Stomach (tissue), 9 donors: ENCODE results near the gene SPEN. TPM values are rescaled to one million over a fixed set of nuclear protein-coding genes. Genes with fewer than 3 reads are reported as not detected.

Source experiments
- DNase-seq, 2 donors: peaks; one replicate each; pipeline versions ENCODE4 v3.0.0 to v3.0.0-alpha.2; 2013 to 2019
- H3K27ac ChIP-seq, 5 donors: fragments of 200-600 bp in 4 of 5; sonication (generic) in 4 of 5; one replicate each; pipeline ENCODE4 v1.5.1; 2013 to 2019; ENCODE audit warnings: mild to moderate bottlenecking in 1 of 5, moderate library complexity in 1 of 5
- H3K27me3 ChIP-seq, 3 donors: fragments of 200-600 bp; sonication (generic); one replicate each; pipeline ENCODE4 v1.5.1; 2017 to 2019; ENCODE audit warnings: mixed run types in 1 of 3
- H3K36me3 ChIP-seq, 4 donors: fragments of 200-600 bp; sonication (generic); 1 replicate in 3 of 4; 2 replicates in 1 of 4; pipeline ENCODE4 v1.5.1; 2016 to 2019
- H3K4me1 ChIP-seq, 4 donors: fragments of 200-600 bp; sonication (generic); one replicate each; pipeline ENCODE4 v1.5.1; 2016 to 2019
- H3K4me3 ChIP-seq, 4 donors: fragments of 200-600 bp; sonication (generic) in 3 of 4; one replicate each; pipeline ENCODE4 v1.5.1; 2016 to 2019; ENCODE audit warnings: mild to moderate bottlenecking in 1 of 4
- H3K9me3 ChIP-seq, 4 donors: fragments of 200-600 bp; sonication (generic); one replicate each; pipeline ENCODE4 v1.5.1; 2016 to 2019
- EP300 ChIP-seq: sonication (generic); formaldehyde crosslinking; IDR thresholded peaks from one replicate; pipeline ENCODE4 v1.6.1; 2017; ENCODE audit warnings: antibody characterized with exemption
- POLR2A ChIP-seq, 4 donors: fragments of 450-650 bp; IDR thresholded peaks; one replicate each; pipeline ENCODE4 v1.6.1; 2016; ENCODE audit warnings: antibody characterized with exemption in 4 of 4, control low read depth in 2 of 4, mild to moderate bottlenecking in 1 of 4, moderate library complexity in 1 of 4
- POLR2AphosphoS5 ChIP-seq, 3 donors: sonication (generic); formaldehyde crosslinking; IDR thresholded peaks; one replicate each; pipeline ENCODE4 v1.6.1; 2016; ENCODE audit warnings: antibody characterized with exemption in 3 of 3
- WGBS, 5 donors: extraction: QIAGEN DNeasy Blood & Tissue Kit in 3 of 5; methylation state at CpG; one replicate each; pipeline versions ENCODE4 v1.1.5 to v1.1.7; 2013 to 2018; 5-methylcytosine and 5-hydroxymethylcytosine counted together
- intact Hi-C: fragments of 100-400 bp; cut with DNase I; formaldehyde crosslinking; loops from one replicate; pipeline ENCODE4 v1.15.1; 2023; ENCODE audit warnings: low total_unique reads
- polyA plus RNA-seq, 3 donors: library from polyadenylated mRNA; stranded (reverse); fragments of 200-250 nt; gene quantifications; one replicate each; pipeline ENCODE4 v1.2.3, GENCODE V29; 2013
- total RNA-seq, 5 donors: library from RNA; depleted of rRNA; stranded (reverse); fragments of >200 nt; gene quantifications; one replicate each; pipeline versions ENCODE4 v1.1.0 to v1.2.3, GENCODE V29; 2014 to 2016
- TF ChIP-seq, protein P1 (sequence below), 7 experiments: fragments of 450-650 bp in 4 of 7; fragments of 200-600 bp in 3 of 7; sonication (generic) in 3 of 7; IDR thresholded peaks; one replicate each; pipeline ENCODE4 v1.5.1; 2016 to 2019; ENCODE audit warnings: antibody characterized with exemption in 7 of 7, control low read depth in 2 of 7, mild to moderate bottlenecking in 1 of 7
- donor health status: healthy with polysubstance abuse.
- donor health status: Bipolar disorder and iron deficiency.
- donor health status: healthy.

The SPEN gene
- total and polyA plus RNA-seq, 8 donors: 5.6 to 114 (median 28.8) TPM

DNA sequence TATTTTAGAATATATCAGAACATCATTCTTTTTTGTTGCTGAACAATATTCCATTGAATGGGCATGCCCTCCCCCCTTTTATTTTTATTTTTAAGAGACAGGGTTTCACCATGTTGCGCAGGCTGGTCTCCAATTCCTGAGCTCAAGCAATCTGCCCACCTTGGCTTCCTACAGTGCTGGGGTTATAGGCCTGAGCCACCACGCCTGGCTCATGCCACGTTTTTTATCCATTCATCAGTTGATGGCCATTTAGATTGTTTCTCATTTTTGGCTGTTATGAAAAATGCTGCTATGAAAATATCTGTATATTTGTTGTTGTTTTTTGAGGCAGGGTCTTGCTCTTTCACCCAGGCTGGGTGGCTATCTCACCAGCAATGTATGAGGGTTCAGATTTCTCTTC is 19.8 kb downstream of the SPEN start:
- TF ChIP-seq EP300 (no peak), POLR2AphosphoS5 (IDR thresholded peaks at IDR 0.05) (no peak), POLR2A (IDR thresholded peaks at IDR 0.05) (no peak)
- TF ChIP-seq, protein P1, sequence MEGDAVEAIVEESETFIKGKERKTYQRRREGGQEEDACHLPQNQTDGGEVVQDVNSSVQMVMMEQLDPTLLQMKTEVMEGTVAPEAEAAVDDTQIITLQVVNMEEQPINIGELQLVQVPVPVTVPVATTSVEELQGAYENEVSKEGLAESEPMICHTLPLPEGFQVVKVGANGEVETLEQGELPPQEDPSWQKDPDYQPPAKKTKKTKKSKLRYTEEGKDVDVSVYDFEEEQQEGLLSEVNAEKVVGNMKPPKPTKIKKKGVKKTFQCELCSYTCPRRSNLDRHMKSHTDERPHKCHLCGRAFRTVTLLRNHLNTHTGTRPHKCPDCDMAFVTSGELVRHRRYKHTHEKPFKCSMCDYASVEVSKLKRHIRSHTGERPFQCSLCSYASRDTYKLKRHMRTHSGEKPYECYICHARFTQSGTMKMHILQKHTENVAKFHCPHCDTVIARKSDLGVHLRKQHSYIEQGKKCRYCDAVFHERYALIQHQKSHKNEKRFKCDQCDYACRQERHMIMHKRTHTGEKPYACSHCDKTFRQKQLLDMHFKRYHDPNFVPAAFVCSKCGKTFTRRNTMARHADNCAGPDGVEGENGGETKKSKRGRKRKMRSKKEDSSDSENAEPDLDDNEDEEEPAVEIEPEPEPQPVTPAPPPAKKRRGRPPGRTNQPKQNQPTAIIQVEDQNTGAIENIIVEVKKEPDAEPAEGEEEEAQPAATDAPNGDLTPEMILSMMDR (IDR thresholded peaks at IDR 0.05): no peak
- 81 to 93% (median 85%) methylated on average over 3 of the region's 3 CpGs for WGBS, 5 donors
- Histone ChIP-seq H3K36me3 (no peaks in the 10 kb centered on the region), H3K9me3 (no peaks in the 10 kb centered on the region), H3K27me3 (no peaks in the 10 kb centered on the region), H3K4me3 (no peak overlapping the region), H3K27ac (no peak overlapping the region), H3K4me1 (peaks cover 0 to 45% (median 25%) of the 10 kb centered on the region in 4 donors)
- intact Hi-C loops: no loop called here
- DNase-seq: no peak

DNA sequence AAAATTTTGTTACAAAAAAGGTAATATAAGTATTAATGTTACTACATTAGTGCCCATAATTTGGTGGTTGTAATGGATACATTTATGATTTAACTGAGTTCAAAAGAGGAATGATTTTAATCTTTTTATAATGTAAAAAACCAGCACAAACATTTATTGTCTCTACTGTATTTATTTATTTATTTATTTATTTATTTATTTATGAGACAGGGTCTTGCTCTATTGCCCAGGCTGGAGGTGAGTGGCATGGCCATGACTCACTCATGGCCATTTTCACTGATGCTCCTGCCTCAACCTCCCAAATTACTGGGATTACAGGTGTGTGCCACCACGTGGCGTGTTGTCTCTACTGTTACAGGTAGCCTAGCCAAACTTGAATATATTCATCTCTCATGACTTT is 21.9 kb downstream of the SPEN start:
- intact Hi-C loops: no loop called here
- H3K27ac ChIP-seq: no peak overlapping the region
- H3K36me3 ChIP-seq: peaks cover 0 to 18% (median 18%) of the 10 kb centered on the region in 4 donors
- TF ChIP-seq POLR2A (IDR thresholded peaks at IDR 0.05): no peak
- TF ChIP-seq, protein P1 (IDR thresholded peaks at IDR 0.05): no peak
- no peak for TF ChIP-seq EP300
- TF ChIP-seq POLR2AphosphoS5 (IDR thresholded peaks at IDR 0.05): no peak
- H3K9me3 ChIP-seq: no peaks in the 10 kb centered on the region
- H3K4me3 ChIP-seq: no peak overlapping the region
- DNase-seq: no peak
- H3K4me1 ChIP-seq: peaks cover 0 to 41% (median 21%) of the 10 kb centered on the region in 4 donors
- no peaks in the 10 kb centered on the region for H3K27me3 ChIP-seq
- WGBS, 5 donors: 96 to 98% (median 97%) methylated on average over 2 of the region's 2 CpGs

DNA sequence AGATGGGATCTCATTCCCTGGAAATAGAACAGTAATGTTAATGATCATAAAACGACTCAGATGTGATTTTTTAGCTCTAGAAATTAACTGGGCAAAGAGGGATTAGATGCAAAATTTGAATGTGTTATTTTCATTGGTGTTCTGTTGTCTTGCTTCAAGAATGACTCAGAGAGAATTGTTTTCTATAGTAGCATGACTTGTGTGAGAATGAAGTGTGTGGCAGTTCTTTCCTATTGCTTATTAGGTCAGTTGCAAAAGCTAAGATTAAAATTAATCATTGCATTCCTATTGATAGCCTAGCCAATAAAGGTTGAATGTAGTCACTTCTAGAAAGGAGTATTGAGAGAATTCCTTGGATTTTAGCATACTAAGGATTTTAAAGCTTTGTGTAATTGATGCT is 22.9 kb downstream of the SPEN start:
- WGBS, 5 donors: 52 to 81% (median 59%) methylated on average over 1 of the region's 1 CpG
- no peak for DNase-seq
- peaks cover 0 to 22% (median 19%) of the 10 kb centered on the region in 4 donors for H3K36me3 ChIP-seq
- no peak overlapping the region for H3K27ac ChIP-seq
- H3K9me3 ChIP-seq: no peaks in the 10 kb centered on the region
- no peak for TF ChIP-seq EP300
- TF ChIP-seq, protein P1 (IDR thresholded peaks at IDR 0.05): no peak
- no peak for TF ChIP-seq POLR2AphosphoS5 (IDR thresholded peaks at IDR 0.05)
- TF ChIP-seq POLR2A (IDR thresholded peaks at IDR 0.05): no peak
- H3K27me3 ChIP-seq: no peaks in the 10 kb centered on the region
- intact Hi-C loops: no loop called here
- H3K4me1 ChIP-seq: peaks cover 0 to 47% (median 21%) of the 10 kb centered on the region in 4 donors
- no peak overlapping the region for H3K4me3 ChIP-seq

DNA sequence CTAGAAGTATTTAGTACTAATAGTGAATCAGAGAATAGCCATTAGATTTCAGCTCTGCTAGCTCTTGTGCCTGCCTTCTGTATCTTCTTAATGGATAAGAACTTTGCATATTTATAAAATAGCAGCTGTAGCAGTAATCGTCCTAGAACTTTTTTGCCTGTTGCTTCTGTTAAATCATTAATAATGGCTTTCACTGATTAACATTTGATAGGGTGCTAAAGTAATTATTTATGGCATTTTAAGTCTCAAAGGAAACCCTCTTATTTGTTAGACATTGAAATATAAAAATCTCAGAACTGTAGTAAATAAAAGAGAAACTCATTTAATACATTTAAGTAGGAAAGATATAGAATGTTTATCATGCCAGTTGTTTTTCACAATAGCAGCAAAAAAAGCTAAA is 27.0 kb downstream of the SPEN start:
- no peak for DNase-seq
- Histone ChIP-seq H3K4me1 (peaks cover 0 to 49% (median 13%) of the 10 kb centered on the region in 4 donors), H3K27me3 (no peaks in the 10 kb centered on the region), H3K27ac (no peak overlapping the region), H3K9me3 (no peaks in the 10 kb centered on the region), H3K4me3 (no peak overlapping the region), H3K36me3 (peaks cover 0 to 47% (median 35%) of the 10 kb centered on the region in 4 donors)
- TF ChIP-seq EP300 (no peak), POLR2A (IDR thresholded peaks at IDR 0.05) (no peak), POLR2AphosphoS5 (IDR thresholded peaks at IDR 0.05) (no peak)
- TF ChIP-seq, protein P1 (IDR thresholded peaks at IDR 0.05): no peak
- intact Hi-C loops: no loop called here
- 17 to 38% (median 28%) methylated on average over 1 of the region's 1 CpG for WGBS, 5 donors
